Left renal pelvis (tissue), 4 donors: Measurements from ENCODE around the gene SPTBN4. TPM values are rescaled to one million over a fixed set of nuclear protein-coding genes. Genes with fewer than 3 reads are reported as not detected.
A peak's percentile ranks its signal among the peaks of the same experiment; 100 is the strongest.
"Not testable (repeated sequence)": the region's sequence is repeated elsewhere in the genome, so short reads cannot be mapped to it uniquely, and the experiment has no call there.

Experiments used
- DNase-seq, 4 donors: peaks; one replicate each; pipeline ENCODE4 v3.0.0-alpha.2; 2013; ENCODE audit warnings: low read depth in 4 of 4, low spot score in 3 of 4
- polyA plus RNA-seq, 4 donors: library from polyadenylated mRNA; unstranded; fragments of 120-200 nt; gene quantifications; one replicate each; pipeline ENCODE4 v1.2.1, GENCODE V29; 2013; ENCODE audit not compliant: insufficient read length in 4 of 4

Gene SPTBN4
- polyA plus RNA-seq, 4 donors, result 1.2 to 3.3 (median 1.8) TPM

DNA sequence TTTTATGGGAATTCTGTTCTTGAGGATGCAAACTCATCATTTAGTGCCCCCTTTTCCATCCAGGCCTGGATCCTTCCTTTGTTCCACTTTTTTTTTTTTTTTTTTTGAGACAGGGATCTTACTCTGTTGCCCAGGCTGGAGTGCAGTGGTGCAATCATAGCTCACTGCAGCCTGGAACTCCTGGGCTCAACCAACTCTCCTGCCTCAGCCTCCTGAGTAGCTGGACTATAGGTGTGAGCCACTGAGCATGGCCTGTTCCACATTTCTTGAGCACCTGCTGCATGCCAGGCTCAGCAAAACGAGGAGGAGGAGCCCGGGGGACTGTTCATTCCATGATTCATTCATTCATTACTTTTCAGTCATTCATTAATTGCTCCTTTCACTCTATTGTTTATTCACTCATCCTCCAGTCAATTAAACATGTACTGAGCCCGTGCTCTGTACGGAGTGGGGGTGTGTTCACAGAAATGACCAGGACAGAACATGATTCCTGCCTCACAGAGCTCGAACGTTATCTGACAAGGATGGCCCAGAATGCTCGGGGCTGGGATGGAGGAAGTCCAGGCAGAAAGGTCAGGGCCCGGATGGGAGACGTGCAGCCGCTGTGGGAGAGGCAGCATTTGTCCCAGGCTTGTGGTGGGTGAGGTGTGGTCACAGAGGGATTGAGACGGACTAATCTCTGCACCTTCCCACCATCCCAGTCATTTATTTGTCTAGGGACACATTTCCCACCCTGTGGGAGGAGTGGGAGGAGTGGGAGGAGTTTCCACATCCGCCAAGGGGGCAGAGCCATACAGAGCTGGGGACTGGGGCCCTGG, 58.6 kb downstream of the SPTBN4 start:
- no peak for DNase-seq

DNA sequence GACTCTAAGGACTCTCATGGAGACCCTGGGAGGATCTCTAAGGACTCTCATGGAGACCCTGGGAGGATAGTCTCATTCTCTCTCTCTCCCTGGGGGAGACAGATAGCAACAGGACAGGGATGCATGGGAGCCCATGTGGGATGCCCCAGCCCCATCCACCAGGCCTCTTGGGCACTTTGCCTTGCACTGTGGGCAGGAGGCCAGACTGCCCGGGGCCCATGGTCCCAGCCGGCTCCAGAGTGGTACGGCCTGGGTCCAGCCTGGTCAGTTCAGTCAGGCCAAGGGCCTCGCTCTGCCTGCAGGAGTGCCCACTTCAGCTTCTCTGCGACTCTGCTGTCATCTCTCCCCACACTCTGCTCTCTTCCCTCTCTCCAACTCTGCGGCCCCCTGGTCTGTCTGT, 61.3 kb downstream of the SPTBN4 start:
- DNase-seq, result no peak

DNA sequence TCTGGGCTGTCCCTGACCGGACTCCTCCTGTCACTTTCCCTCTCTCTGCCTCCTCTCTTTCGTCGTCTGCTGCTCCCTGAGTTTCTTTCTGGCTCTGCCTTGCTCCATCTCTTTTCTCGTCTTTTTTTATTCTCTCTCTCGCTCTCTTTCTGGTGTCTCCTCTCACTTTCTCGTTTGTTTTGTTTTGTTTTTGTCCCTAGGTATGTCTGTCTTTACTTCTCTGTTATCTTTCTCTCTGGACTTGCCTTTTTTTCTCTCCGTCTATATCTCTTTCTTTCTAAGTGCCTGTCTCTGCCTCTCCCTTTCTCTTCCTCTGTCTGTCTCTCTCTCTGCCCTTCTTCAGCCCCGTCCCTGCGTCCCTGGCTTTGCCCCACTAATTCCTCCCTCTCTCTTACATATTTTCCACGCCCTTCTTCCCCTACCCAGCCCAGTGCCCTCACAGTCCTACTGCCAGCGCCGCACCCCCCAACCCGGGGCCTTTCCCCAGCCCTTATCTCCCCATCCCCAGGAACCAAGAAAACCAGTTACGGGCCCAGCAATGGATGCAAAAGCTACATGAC, 61.8 kb downstream of the SPTBN4 start:
- DNase-seq, result no peak

DNA sequence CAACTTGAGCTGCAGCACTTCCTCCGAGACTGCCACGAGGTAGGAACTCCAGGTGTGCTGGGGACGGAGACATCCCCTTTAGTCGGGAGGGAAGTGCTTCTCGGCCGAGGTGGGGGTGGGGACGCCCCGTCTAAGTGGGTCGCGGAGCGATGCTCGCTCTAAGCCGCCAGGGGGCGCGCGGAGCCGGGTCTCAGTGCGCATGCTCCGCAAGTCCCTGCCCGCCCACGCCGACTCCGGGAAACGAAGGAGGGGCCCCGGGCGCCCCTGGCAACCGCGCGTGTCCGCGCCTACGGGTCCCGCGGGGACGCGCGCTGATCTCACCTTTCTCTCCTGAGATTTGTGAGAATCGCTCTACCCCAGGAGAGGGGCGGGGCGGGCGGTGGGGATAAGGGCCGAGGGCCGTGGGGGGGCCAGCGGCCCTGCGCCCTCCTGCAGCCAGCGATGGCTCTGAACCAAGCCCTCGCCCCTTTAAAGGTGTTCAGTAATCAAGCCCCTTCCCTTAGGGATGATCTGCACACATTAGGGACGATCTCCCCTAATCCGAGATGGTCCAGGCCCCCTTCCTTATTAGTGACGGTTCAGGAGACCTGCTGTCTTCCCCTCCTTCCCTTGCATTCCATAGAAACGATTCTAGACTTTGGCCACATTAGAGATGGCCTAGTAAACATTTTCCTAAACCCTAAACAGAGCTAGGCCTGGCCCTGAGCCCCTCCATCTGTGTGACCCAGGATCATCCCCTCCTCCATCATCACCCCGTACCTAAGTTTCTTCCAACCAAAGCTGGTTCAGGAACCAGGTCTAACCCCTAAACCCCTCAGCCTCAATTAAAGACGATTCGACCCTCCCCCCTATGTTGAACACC, 62.5 kb downstream of the SPTBN4 start:
- peak; percentile 61 to 67 (median 66) for DNase-seq

DNA sequence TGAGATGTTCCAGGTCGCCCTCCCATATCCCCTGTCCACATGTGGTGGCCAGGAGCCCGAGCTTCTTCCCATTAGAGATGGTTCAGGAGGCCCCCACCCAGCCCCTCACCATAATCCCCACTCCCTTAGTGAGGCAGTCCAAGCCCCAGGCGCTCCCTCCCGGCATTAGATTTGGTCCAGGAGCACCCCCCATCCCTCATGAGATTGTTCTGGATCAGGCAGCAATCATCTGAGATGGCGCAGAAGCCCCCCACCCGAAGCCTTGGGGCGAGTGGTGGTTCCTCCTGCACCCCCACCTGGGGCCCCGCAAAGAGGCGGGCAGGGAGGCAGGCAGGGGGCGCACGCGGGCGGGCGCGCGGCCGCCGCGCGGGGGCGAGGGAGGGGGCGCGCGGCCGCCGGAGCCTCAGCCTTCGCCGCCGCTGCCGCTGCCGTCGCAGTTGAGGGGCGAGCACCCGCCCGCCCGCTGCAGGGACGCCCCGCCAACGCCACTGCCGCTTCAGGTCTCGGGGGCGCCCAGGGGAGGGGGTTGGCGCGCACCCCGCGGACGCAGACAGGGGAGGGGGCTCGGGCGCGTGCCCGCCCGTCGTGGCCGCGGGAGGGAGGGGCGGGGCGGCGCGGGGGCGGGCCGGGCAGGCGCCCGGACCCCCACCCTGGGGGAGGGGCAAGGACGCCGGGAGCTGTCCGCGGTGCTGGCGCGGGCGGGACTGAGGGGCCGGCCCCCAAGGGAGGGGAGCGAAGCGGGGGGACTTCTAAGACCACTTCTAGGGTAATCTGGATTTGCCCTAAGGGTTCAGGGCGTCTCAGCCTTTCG, 63.5 kb downstream of the SPTBN4 start:
- DNase-seq, result peak in 1 of 4 donors; percentile 31

DNA sequence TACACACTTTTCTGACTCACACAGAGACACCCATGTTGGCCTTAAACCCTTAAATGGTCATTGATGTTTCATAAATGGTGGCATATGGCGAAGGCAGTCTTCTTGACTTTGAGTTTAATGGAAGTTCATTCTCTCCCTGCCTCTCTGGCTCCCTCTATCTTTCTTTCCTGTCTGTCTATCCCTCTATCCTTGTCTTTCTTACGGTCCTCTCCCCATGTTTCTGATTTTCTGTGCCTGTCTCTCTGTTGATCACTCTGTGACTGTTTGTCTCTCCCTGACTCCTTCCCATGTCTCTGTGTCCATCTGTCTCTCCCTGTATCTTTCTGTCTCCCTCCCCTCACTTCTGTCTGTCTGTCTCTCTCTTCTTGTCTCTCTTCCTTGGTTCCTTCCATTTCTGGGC, 66.7 kb downstream of the SPTBN4 start:
- DNase-seq, result no peak

DNA sequence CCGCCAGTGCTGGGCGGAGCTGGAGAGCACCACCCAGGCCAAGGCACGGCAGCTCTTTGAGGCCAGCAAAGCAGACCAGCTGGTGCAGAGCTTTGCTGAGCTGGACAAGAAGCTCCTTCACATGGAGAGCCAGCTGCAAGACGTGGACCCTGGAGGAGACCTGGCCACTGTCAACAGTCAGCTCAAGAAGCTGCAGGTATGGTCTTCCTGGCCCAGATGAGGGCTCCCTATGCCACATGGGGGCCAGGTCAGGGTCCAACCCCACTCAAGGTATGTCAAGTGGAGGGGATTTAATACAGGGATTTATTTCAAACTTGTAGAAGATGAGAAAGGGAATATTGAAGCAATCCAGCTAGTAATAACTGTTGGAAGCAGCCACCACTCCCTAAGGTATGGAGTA, 67.3 kb downstream of the SPTBN4 start:
- no peak for DNase-seq

DNA sequence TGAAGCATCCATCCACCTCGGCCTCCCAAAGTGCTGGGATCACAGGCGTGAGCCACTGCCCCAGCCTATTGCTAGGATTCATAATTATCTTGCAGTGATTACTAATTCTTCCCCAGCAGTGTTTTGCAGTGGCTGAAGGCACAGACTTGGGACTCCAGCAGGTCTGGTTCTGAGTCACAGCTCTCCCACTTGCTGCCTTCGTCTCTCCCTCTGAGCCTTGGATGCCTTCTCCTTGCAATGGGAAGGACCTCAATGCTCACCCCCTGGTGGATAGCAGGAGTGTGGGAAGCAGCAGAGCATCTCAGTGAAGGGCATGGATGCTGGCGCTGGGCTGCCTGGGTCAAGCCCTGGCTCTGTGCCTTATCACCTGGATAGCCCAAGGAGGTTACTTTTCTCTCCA, 72.3 kb downstream of the SPTBN4 start:
- no peak for DNase-seq

DNA sequence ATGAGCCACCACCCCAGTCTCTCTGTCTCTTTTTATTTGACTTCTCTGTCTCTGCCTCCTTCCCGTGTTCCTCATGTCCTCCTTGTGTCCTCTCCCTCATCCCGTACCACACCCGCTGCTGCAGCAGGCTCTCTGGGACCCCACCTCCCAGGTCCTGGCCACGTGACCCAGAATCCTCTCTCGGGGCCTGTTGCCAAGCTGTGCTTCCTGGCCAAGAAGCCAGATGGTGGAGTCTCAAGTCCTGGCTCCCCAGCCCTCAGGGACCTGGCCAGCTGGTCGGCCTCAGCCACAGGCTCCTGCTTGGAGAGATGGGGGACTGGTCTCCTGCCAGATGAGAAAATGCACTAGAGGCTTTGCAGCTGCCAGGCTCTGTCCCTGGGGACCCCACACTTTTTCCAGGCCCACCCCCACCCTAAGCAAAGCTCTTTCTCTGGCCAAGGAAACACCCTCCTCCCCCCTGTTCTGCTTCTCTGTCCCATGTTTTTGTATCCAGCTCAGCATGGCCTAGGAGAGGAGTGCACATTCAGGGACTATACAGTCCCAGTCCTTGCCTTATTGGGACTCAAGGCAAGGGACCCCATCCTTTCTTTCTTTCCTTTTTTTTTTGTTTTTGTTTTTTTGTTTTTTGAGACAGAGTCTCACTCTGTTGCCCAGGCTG, 75.5 kb downstream of the SPTBN4 start:
- peak in 2 of 4 donors; percentile 36 to 62 for DNase-seq

DNA sequence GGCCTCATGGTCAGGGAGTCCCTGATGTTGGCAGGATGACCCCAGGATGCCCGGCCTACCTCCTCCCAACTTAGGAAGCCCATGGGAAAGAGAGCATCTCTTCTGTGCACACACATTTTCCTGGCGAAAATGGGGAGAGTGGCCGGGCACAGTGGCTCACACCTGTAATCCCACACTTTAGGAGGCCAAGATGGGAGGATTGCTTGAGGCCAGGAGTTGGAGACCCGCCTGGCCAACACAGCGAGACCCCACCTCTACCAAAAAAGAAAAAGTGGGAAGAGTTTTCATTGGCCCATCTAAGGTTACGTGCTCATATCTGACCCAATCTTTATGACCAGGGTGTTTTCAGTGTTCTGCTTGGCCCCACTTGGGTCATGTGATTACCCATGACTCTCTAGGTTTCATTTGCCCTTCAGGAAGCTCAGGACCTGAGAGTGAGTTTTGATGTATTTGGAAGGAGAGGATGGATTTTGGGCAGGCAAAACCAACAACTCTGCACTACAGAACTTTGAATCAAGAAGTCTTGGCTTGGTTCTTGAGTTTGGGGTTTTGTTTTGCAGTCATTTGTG, 76.3 kb downstream of the SPTBN4 start:
- DNase-seq, result no peak

DNA sequence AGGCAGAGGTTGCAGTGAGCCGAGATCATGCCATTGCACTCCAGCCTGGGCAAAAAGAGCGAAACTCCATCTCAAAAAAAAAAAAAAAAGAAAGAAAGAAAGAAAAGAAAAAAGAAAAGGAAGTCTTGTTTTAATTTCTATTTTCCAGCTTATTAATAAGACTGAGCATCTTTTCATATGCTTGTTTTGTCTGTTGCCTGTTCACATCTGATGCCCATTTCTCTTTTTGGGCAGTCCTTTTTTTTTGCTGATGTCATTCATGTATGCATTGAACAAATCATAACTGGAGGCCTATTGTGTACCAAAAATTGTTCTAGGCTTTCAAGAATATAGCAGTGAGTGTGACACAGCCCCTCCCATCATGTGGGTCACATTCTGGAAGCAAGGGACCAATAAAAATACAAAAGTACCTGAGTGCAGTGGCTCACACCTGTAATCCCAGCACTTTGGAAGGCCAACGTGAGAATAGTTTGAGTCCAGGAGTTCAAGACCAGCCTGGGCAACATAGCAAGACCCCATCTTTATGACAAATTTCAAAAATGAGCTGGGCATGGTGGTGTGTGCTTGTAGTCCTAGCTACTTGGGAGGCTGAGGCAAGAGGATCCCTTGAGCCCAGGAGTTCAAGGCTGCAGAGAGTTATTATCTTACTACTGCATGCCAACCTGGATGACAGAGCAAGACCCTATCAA, 79.5 kb downstream of the SPTBN4 start:
- not testable (repeated sequence) for DNase-seq

DNA sequence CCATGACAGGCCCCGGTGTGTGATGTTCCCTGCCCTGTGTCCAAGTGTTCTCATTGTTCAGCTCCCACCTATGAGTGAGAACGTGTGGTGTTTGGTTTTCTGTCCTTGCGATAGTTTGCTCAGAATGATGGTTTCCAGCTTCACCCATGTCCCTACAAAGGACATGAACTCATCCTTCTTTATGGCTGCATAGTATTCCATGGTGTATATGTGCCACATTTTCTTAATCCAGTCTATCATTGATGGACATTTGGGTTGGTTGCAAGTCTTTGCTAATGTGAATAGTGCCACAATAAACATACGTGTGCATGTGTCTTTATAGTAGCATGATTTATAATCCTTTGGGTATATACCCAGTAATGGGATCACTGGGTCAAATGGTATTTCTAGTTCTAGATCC, 80.4 kb downstream of the SPTBN4 start:
- not testable (repeated sequence) for DNase-seq

DNA sequence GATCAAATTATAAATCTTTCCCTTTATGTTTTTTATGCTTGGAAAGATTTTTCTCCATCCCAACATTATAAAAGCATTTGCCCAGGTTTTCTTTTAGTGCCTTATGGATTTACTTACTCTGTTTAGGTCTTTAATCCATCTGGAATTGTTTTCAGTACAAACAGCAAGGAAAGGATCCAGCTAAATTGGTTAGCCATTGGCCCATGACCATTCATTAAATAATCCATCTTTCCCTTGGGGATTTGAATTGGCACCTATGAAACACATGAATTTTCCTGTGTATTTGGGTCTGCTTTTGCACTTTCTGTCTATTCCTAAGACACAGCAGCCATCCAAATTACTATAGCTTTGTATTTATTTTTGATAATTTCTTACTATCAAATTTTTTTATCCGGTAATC, 81.0 kb downstream of the SPTBN4 start:
- DNase-seq, result no peak

DNA sequence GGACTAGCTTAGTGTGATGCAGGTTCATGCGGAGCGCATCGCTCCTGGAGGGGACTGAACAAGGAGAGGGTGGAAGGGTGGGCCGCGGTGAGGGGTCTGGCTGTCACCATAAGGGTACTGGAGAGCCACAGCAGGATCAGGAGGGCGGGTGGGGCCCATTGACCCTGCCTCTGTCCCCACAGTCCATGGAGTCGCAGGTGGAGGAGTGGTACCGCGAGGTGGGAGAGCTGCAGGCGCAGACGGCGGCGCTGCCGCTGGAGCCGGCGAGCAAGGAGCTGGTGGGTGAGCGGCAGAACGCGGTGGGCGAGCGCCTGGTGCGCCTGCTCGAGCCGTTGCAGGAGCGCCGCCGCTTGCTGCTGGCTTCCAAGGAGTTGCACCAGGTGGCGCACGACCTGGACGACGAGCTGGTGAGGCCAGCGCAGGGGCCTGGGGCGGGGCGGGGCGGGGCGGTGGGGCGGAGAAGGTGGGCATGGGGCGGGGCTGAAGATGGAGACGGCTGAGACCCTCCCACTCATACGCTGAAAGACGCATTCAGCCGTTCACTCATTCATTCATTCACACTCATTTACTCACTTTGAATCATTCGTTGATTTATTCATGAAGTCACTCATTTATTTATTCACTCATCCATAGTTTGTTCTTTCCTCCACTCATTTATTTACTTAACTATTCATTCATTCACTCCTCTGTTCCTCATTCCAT, 82.4 kb downstream of the SPTBN4 start:
- DNase-seq, result peak in 1 of 4 donors; percentile 35

DNA sequence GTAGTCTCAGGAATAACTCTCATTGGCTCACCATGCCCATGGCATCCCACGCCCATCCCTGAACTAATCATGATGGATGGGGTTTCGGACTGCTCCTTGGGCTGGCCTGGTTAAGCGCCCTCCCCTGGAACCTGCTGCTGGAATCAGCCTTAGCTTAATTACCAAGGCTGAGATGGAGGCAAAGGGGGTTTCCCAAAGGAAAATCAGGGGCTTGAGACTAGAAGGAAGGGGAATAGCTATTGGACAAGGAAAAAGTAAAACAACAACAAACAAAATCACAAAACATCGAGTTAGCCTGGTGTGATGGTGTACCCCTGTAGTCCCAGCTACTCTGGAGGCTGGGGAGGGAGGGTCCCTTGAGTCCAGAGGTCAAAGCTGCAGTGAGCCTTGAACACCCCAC, 84.2 kb downstream of the SPTBN4 start:
- DNase-seq, result no peak

DNA sequence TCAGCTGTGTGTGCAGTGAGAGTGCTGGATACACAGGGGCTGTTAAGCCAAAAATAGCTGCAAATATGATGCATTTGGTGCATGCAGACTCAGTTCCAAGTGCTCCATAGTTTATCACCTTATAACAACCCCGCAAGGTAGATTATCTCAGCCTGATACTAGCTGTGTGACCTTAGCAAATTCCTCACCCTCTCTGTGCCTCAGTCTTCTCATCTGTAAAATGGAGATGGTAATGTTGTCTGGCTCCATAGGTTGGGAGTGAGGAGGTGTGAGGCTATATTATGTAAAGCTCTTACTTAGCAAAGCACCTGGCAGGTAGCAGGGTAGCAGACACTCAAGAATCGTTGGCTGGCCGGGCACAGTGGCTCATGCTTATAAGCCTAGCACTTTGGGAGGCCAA, 86.0 kb downstream of the SPTBN4 start:
- DNase-seq, result no peak

DNA sequence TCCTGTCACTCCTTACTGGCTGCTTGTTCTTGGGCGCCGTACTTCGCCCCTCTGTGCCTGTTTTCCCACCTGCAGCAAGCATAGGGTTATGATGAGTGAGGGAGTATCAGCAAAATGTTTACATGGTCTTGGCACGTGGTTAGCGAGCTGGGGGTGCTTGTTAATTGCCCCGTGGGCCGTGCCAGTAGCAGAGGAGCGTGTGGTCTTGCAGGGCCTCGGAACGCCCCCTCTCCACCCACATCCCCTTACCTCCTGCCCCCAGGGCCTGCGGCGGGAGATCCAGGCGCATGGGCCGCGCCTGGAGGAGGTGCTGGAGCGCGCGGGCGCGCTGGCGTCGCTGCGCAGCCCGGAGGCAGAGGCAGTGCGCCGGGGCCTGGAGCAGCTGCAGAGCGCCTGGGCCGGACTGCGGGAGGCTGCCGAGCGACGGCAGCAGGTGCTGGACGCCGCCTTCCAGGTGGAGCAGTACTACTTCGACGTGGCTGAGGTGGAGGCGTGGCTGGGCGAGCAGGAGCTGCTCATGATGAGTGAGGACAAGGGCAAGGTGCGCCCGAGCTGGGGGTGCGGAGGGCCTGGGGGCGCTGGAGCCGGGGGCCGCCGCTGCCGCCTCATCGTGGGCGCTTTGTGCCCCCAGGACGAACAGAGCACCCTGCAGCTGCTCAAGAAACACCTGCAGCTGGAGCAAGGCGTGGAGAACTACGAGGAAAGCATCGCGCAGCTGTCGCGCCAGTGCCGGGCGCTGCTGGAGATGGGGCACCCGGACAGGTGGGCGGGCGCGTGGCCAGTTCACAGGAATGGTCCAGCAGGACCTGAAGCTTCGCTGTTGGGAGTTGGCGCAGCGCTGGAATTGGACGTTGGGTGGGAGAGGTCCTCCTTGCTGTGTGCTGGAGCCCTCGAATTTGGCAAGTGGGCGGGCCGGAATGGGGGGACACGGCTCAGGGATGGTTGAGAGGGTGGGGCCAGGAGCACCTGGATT, 87.4 kb downstream of the SPTBN4 start:
- DNase-seq, result no peak
